Measurements from ENCODE around the gene TBC1D10A.

- TF ChIP-seq POLR2AphosphoS5 (IDR thresholded peaks at IDR 0.05; ENCODE audit: low read depth, low read length) (no peak), POLR2A (IDR thresholded peaks at IDR 0.05; ENCODE audit: low read depth, low read length) (no peak), TAF1 (IDR thresholded peaks at IDR 0.05; ENCODE audit: low read depth, low read length) (no peak), SPI1 (IDR thresholded peaks at IDR 0.05; ENCODE audit: low read depth, low read length) (no peak), POU2F2 (IDR thresholded peaks at IDR 0.05; ENCODE audit: low read depth, low read length) (no peak), PAX5 (IDR thresholded peaks at IDR 0.05; ENCODE audit: insufficient read depth, low read length, severe bottlenecking) (no peak)
Measured at GRCh38 chr22:30285846-30286200, 40.9 kb downstream of the TBC1D10A start.

Data from GM12891 (cell line).